ENCODE results near the gene NSMF.
"Not testable (repeated sequence)": the region's sequence is repeated elsewhere in the genome, so short reads cannot be mapped to it uniquely, and the experiment has no call there.

NSMF gene

DNA sequence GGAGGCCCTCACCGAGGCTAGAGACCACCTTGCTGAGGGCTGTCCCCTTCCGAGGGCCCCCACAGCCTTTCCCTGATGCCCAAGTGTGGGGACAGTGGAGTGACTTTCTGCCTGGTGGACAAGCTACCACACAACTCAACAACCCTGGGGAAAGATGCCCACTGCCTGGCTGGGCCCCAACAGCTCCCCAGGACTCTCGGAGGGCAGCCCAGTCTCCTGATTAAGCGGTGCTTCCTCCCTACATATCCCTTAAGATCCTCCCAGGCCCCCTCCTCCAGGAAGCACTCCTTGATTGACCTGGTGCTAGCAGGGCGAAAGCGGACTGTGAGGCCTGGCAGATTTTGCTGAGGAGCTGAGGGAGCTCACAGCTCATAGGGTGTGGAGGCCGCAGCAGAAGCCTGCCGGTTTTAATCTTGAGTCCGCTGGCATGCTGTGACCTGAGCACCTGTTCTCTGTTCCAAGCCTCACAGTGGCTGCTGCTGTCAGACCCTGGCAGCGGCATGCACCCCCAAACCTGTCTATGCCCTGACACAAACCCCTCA, 2.2 kb downstream of the NSMF start:
- DNase-seq, result no peak

DNA sequence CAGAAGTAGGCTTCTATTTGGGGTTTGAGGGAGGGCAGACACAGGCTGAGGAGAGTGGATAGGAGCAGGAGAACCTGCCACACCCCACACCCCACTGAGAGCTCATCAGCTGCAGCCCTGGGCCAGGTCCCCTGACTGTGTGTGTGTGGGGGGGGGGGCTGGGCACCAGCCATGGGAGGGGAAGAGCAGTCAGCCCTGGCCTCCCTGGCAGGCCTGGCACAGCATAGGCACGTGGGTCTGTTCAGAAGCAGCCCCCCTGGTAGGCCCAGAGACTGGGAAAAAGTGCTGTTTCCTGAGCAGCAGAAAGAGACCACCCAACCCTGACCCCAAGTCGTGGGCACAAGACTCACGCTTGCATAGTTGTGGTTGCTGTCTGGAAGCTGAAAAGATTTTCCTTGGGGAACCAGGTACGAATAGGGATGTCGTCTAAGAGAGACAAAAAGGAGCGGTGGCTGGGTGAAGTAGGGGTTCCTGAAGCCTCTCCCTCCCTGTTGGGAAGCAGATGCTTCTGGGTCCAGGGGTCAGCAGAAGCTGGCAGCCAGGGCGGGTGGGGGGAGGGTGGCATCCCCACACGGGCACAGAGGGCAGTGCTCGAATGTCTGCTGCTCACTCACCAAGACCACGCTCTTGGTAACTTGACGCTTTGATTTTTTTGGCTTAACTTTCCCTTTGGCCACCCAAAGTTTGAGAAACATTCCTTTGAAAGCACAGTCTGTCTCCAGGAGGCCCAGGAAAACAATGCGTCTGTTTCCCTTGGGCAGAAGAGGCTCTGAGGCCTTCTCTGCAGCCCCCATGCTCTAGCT, 2.9 kb downstream of the NSMF start:
- DNase-seq, result no peak

- DNase-seq, result no peak
Observed at GRCh38 chr9:137455359-137455991, 3.7 kb downstream of the NSMF start.

GRCh38 chr9:137454597-137455358, 4.4 kb downstream of the NSMF start:
- DNase-seq, result no peak

DNA sequence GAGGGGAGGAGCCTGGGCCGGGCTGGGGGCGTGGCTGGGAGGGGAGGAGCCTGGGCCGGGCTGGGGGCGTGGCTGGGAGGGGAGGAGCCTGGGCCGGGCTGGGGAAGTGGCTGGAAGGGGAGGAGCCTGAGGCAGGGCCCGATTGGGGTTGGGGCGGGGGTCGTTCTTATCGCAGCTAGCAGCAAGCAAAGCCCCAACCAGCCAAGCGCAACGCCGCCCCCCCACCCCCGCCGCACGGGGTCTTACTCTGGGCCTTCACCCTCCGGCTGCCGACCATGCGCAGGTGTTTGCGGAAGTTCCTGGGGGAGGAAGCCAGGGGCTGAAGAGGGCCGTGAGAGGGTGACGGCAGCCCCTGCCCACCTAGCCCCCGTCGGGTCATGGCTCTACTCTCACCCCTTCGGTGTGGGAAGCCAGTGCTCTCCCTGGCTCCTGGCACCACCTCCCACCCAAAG, 5.0 kb downstream of the NSMF start:
- DNase-seq, result peak; percentile 47

DNA sequence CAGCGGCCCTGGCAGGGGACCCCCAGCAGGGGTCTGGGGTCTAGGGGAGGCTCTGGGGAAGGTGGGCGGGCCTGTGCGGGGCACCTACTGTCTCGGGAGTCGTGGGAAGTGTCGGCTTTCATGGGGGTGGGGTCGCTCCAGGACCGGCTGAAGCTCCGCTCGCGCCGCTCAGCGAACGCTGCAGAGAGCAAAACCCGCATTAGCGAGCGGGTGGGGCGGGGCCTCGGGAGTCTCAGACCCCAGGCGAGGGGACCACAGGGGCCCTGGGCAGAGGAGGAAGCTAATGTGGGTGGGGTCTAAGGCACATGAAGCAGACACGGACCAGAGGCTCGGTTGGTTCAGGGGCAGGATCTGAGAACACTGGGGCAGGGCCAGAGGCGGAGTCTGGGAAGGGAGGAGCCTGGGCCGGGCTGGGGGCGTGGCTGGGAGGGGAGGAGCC, 5.5 kb downstream of the NSMF start:
- DNase-seq, result peak; percentile 56

- DNase-seq, result no peak
Observed at GRCh38 chr9:137452761-137453642, 6.1 kb downstream of the NSMF start.

DNA sequence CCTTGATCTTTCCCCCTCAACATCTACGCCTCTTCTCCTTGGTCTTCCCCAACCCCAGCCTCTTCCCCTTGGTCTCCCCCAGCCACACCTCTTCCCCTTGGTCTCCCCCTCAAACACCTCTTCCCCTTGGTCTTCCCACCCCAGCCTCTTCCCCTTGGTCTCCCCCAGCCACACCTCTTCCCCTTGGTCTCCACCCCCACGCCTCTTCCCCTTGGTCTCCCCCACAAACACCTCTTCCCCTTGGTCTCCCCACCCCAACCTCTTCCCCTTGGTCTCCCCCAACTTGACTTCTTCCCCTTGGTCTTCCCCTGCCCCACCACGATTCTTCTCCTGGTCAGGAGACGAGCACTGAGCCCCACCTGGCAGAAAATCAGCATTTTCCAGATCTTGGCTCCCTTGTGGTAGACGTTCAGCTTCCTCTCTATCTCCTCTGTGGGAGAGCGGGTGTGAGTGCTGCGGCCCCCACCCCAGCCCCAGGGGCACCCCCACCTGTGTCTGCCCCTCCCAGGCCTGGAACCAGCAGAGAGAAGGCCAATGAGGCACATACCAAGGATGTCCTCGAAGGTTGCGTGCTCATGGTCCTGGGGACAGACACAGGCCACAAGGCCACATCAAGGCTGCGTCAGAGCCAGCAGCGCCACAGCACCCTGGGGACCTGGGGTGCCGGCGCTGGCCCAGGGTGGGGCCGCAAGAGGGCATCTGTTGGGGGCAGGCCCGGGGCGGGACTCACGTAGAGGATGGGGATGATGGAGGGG, 7.0 kb downstream of the NSMF start:
- no peak for DNase-seq

GRCh38 chr9:137451264-137452005, 7.7 kb downstream of the NSMF start:
- not testable (repeated sequence) for DNase-seq

DNA sequence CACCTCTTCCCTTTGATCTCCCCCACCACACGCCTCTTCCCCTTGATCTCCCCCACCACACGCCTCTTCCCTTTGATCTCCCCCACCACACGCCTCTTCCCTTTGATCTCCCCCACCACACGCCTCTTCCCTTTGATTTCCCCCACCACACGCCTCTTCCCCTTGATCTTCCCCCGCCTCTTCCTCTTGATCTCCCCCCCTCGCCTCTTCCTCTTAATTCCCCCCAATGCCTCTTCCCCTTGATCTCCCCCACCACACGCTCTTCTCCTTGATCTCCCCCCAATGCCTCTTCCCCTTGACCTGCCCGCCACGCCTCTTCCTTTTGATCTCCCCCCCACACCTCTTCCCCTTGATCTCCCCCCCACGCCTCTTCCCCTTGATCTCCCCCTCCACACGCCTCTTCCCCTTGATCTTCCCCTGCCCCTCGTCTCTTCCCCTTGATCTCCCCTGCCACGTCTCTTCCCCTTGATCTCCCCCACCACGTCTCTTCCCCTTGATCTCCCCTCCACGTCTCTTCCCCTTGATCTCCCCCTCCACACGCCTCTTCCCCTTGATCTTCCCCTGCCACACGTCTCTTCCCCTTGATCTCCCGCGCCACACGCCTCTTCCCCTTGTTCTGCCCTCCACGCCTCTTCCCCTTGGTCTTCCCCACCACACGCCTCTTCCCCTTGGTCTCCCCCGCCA, 8.5 kb downstream of the NSMF start:
- DNase-seq, result peak; percentile 60

DNA sequence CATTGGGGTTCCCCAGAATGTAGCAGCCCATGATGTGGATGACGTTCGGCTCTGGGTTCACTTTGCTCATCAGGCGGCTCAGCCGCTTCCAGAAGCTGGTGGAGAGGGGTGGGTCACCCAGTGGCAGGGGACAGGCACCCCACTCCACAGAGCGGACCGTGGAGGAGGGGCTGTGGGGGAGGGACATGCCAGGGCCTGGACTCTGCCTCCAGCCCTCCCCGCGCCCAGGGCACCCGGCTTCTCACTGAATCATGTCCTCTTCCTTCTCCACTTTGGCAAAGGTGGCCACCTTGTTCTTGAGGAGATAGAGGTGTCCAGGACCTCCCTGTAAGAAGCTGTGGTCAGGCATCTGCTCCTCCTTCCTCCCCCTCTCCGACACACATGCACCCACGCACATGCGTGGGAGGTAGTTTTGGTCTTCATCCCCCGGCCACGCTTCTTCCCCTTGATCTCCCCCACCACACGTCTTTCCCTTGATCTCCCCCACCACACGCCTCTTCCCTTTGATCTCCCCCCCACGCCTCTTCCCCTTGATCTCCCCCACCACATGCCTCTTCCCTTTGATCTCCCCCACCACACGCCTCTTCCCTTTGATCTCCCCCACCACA, 9.1 kb downstream of the NSMF start:
- DNase-seq, result peak; percentile 47

DNA sequence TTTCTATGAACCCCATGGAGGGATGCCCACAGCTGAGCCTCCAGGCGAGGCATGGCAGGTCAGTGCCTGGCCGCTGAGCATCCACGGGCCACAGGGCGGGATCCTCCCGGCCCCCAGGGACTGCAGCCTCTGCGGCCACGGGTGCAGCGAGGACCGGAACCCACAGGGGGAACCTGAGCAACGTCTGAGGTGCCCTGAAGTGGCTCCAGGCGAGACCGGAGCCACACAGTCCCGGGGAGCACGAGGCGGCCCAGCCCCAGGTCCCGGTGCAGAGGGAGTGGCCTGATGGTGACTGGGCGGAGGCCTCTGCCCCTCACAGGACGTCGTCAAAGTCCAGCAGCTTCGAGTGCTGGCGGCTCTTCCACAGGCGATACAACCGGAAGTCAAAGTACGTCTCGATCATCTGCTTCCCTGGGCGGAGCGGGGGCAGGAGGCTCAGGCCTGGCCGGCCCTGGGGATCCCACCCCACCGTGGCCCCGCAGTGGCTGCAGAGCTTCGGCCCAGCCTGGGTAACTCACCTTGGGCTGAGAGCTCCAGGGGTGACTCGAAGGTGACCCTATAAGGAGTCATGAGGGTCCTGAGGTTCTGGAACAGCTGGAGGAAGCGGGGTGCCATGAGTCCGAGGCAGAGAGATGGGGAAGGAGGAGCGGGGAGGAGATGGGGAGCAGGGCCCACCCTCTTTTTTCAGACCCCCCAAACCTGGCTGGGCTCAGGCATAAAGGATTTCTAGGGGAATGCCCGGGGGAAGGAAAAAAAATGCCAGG, 9.9 kb downstream of the NSMF start:
- no peak for DNase-seq

DNA sequence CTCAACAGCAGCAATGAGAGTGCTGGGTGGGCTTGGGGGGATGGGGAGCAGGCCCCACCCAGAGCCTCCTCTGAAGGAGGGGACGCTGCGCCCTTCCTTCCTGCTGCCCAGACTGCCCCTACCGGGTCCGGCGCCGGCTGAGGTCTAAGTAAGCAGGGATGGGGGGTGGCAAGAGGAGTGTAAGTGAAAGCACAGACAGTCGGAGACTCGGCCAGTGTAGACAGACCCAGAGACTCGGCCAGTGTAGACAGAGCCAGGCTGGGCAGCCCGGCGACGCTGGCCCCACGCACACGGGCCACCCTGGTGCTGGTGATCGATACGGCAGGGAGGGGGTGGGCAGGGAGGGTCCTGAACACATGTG, 10.6 kb downstream of the NSMF start:
- no peak for DNase-seq

DNA sequence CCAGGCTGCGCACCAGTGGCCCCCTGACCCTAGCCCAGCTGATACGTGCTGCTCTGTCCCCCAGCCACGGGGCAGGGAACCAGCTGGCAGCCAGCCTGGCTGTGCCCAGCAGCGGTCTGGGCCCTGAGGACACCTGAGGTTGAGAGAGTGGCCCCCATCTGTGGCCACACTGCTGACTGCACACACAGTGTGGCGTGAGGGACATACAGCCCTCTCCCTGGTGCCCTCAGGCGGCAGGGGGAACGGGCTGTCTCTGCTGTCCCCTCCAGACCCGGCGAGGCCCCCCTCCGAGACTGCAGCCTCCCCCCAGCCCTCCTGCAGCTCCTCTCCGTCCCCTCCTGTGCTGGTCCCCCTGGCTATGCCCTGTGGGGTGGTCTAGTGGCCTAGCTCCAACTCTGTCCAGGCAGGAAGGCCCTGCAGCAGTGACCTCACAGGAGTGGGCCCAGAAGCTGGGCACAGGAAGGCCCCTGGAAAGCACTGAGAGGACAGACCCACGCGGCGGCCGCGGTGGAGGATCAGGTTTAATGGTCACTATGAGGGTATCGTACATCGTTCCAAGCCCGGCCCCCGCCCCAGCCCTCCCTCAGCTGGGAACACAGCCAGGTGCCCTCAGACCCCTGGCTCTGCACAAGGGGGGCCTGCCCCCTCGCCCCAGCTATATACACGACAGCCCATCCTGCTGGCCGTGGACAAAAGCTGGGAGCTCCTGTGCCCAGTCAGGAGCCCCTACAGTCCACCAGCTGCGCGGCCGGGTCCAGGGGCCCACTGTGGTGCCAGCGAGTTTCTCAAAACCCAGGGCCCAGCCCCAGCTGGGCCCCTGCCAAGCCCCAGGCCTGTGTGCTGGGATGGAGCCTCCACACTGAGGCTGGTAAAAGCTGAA, 11.2 kb downstream of the NSMF start:
- no peak for DNase-seq

DNA sequence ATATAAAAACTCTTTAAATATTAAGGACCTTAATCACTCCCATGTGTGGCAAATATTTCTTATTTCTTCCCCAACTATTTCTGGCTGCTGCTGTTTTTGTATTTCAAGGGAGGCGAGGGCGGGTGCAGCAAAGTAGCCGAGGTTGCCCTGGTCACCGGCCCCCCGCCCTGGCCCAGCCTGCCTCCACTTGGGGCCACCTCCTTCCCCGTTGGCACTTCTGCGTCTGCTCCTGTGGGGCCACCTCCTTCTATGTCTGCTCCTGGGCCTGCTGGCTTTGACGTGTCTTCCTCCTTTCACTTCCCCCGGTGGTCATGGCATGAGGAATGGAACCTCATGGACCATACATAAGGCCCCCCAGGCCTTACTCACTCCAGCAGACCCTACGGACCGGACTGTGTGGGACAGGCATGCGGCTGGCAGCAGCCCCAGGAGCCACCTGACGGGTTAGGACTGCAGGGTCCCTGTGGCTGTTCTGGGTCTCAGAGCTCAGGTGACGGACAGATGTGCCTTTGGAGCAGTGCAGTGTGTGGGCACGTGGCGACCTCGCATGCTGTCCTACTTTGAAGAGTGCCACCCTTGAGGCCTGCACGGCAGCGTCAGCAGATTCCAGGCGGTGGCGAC, 12.2 kb downstream of the NSMF start:
- DNase-seq, result no peak

DNA sequence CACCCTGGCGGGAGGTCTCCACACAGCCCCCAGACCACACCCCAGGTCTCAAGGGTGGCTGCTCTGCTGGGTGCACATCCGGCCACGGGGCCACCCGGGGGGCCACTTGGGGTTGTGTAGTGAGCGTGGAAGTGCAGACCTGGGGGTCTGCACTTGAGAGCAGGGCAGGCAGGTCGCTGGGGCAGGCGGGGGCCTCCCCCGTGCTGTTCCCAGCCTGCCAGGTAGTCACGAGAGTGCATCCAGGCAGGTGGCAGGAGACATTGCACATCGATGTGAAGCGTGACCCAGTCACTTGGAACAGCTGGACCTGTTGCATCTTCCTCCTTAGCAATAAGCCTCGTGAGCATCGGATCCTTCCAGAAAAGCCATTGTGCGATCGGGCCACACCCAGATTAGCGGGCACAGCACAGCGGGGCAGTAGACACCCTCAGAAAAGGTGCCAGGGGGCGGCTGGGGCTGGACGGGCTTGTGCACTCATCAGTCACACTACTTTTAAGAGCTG, 13.2 kb downstream of the NSMF start:
- DNase-seq, result no peak

- peak; percentile 90 for DNase-seq
Observed at GRCh38 chr9:137445275-137445807, 13.8 kb downstream of the NSMF start.
